ENCODE measurements around the gene DHRSX. TPM values are rescaled to one million over a fixed set of nuclear protein-coding genes. Genes with fewer than 3 reads are reported as not detected.

The DHRSX gene
- polyA plus RNA-seq, 1 donor from 2014 or later, result 15.7 TPM

DNA sequence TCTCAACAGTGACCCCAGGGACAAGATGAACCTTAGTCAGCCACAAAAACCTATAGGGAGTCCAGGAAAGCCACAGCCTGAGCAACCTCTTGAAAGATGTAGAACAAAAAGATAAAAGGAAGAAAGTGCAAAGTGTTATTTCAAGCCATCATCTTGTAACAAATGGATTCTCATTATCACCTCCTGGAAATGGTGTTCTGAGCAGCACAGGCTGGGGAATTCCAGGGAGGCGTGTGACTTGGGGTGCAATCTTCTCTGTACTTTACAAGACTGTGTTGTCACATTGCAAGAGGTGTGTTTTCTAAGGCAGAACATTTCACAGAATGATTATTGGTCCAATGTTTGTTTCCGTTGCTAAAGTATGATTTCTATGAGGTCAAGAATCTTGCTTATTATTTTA, 214.0 kb downstream of the DHRSX start:
- Histone ChIP-seq H3K4me2 (ENCODE audit: low read length) (no peak overlapping the region), H3K27me3 (ENCODE audit: insufficient read depth, low read depth, low read length) (no peaks in the 10 kb centered on the region), H3K36me3 (ENCODE audit: insufficient read depth, low read length) (no peaks in the 10 kb centered on the region), H3K79me2 (replicated peaks; ENCODE audit: insufficient read depth, low read length) (no peaks in the 10 kb centered on the region), H3K27ac (ENCODE audit: low read length) (no peak overlapping the region), H3K9ac (ENCODE audit: low read length) (no peak overlapping the region), H3K9me2 (ENCODE audit: insufficient read depth, low read length) (no peaks in the 10 kb centered on the region), H3K9me3 (ENCODE audit: low read length) (peaks cover 10% of the 10 kb centered on the region), H2AFZ (ENCODE audit: low read depth, low read length) (no peak overlapping the region), H3K4me3 (ENCODE audit: low read length) (no peak overlapping the region), H4K20me1 (ENCODE audit: insufficient read depth) (no peaks in the 10 kb centered on the region), H3F3A (ENCODE audit: insufficient read depth, low read length, poor library complexity, severe bottlenecking) (no peaks in the 10 kb centered on the region)
- no peak for TF ChIP-seq RAD21 (conservative IDR thresholded peaks at IDR 0.05)
- TF ChIP-seq, protein P1, sequence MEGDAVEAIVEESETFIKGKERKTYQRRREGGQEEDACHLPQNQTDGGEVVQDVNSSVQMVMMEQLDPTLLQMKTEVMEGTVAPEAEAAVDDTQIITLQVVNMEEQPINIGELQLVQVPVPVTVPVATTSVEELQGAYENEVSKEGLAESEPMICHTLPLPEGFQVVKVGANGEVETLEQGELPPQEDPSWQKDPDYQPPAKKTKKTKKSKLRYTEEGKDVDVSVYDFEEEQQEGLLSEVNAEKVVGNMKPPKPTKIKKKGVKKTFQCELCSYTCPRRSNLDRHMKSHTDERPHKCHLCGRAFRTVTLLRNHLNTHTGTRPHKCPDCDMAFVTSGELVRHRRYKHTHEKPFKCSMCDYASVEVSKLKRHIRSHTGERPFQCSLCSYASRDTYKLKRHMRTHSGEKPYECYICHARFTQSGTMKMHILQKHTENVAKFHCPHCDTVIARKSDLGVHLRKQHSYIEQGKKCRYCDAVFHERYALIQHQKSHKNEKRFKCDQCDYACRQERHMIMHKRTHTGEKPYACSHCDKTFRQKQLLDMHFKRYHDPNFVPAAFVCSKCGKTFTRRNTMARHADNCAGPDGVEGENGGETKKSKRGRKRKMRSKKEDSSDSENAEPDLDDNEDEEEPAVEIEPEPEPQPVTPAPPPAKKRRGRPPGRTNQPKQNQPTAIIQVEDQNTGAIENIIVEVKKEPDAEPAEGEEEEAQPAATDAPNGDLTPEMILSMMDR (IDR thresholded peaks at IDR 0.05; ENCODE audit: poor library complexity, severe bottlenecking), result no peak
- TF ChIP-seq, protein P2, sequence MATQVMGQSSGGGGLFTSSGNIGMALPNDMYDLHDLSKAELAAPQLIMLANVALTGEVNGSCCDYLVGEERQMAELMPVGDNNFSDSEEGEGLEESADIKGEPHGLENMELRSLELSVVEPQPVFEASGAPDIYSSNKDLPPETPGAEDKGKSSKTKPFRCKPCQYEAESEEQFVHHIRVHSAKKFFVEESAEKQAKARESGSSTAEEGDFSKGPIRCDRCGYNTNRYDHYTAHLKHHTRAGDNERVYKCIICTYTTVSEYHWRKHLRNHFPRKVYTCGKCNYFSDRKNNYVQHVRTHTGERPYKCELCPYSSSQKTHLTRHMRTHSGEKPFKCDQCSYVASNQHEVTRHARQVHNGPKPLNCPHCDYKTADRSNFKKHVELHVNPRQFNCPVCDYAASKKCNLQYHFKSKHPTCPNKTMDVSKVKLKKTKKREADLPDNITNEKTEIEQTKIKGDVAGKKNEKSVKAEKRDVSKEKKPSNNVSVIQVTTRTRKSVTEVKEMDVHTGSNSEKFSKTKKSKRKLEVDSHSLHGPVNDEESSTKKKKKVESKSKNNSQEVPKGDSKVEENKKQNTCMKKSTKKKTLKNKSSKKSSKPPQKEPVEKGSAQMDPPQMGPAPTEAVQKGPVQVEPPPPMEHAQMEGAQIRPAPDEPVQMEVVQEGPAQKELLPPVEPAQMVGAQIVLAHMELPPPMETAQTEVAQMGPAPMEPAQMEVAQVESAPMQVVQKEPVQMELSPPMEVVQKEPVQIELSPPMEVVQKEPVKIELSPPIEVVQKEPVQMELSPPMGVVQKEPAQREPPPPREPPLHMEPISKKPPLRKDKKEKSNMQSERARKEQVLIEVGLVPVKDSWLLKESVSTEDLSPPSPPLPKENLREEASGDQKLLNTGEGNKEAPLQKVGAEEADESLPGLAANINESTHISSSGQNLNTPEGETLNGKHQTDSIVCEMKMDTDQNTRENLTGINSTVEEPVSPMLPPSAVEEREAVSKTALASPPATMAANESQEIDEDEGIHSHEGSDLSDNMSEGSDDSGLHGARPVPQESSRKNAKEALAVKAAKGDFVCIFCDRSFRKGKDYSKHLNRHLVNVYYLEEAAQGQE (IDR thresholded peaks at IDR 0.05; ENCODE audit: borderline replicate concordance), result no peak
- no peak for TF ChIP-seq EZH2 (IDR thresholded peaks at IDR 0.05; ENCODE audit: borderline replicate concordance, insufficient read depth, low read length, poor library complexity, severe bottlenecking)
- no peak for TF ChIP-seq MXI1 (conservative IDR thresholded peaks at IDR 0.05; ENCODE audit: poor library complexity, severe bottlenecking)
- TF ChIP-seq POLR2AphosphoS5 (IDR thresholded peaks at IDR 0.05), result no peak
- no peak for TF ChIP-seq SMC3 (conservative IDR thresholded peaks at IDR 0.05; ENCODE audit: poor library complexity)
- TF ChIP-seq TAF1 (IDR thresholded peaks at IDR 0.05; ENCODE audit: low read depth), result no peak
- no peak for TF ChIP-seq EP300 (conservative IDR thresholded peaks at IDR 0.05; ENCODE audit: poor library complexity, severe bottlenecking)

DNA sequence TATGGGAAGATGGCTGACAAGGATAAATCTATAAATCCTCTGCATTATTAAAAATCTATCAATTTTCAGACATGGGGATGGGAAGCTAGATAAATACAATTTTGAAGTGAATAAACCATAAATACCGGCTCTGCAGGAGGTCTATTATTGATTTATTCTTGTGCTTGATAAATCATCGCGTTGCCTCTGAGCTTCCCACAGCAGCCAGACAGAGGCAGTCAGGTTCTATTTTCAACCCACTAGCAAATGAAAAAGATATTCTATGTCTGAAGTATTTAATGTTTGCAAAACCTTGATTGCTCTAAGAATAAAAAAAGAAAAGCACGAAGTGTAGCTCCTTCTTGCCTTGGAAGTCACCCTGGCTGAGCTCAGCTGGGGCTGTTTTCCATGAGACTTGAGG, 216.2 kb downstream of the DHRSX start:
- Histone ChIP-seq H3K27ac (ENCODE audit: low read length) (no peak overlapping the region), H2AFZ (ENCODE audit: low read depth, low read length) (no peak overlapping the region), H4K20me1 (ENCODE audit: insufficient read depth) (no peaks in the 10 kb centered on the region), H3K4me2 (ENCODE audit: low read length) (no peak overlapping the region), H3K9me2 (ENCODE audit: insufficient read depth, low read length) (no peaks in the 10 kb centered on the region), H3K9ac (ENCODE audit: low read length) (no peak overlapping the region), H3K36me3 (ENCODE audit: insufficient read depth, low read length) (no peaks in the 10 kb centered on the region), H3K4me3 (ENCODE audit: low read length) (no peak overlapping the region), H3K27me3 (ENCODE audit: insufficient read depth, low read depth, low read length) (no peaks in the 10 kb centered on the region), H3K9me3 (ENCODE audit: low read length) (peaks cover 10% of the 10 kb centered on the region), H3F3A (ENCODE audit: insufficient read depth, low read length, poor library complexity, severe bottlenecking) (no peaks in the 10 kb centered on the region), H3K79me2 (replicated peaks; ENCODE audit: insufficient read depth, low read length) (no peaks in the 10 kb centered on the region)
- TF ChIP-seq, protein P1 (IDR thresholded peaks at IDR 0.05; ENCODE audit: poor library complexity, severe bottlenecking), result no peak

Measured in neural cell (in vitro differentiated cells).